ENCODE data around the gene RALBP1.

RALBP1 gene

DNA sequence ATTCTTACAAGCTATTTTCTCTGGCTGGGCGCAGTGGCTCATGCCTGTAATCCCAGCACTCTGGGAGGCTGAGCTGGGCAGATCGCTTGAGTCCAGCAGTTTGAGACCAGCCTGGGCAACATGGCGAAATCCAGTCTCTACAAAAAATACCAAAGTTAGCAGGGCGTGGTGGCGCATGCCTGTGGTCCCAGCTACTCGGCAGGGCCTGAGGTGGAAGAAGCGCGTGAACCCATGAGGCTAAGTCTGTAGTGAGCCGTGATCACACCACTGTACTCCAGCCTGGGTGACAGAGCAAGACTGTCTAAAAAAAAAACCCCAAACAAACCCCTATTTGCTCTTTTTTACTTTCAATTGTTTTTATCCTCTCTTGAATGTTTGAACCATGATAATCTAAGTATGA, 102.0 kb downstream of the RALBP1 start:
- no peak overlapping the region for H3K9ac ChIP-seq (ENCODE audit: low read depth, low read length)
- no peaks in the 10 kb centered on the region for H3K9me3 ChIP-seq (ENCODE audit: control insufficient read depth, insufficient read depth, low read length)
- H3K36me3 ChIP-seq (ENCODE audit: control insufficient read depth, insufficient read depth, low read length): no peaks in the 10 kb centered on the region
- no peaks in the 10 kb centered on the region for H3K27me3 ChIP-seq (ENCODE audit: control insufficient read depth, insufficient read depth, low read length)
- peaks cover 16% of the 10 kb centered on the region for H3K4me1 ChIP-seq (ENCODE audit: control insufficient read depth, insufficient read depth, low read length)
- H3K4me3 ChIP-seq (ENCODE audit: low read depth, low read length): no peak overlapping the region

DNA sequence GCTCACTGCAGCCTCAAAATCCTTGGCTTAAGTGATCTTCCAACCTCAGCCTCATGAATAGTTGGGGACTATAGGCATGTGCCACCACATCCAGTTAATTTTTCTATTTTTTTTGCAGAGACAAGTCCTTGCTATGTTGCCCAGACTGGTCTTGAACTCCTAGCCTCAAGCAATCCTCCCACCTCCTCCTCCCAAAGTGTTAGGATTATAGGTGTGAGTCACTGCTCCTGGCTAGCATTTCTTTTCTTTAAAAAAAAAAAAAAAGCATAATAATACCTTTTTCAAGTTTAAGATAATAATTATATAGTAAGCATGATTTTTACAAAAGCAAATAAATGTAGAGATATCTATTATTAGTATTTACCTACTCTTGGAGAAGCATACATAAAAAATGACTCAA, 103.0 kb downstream of the RALBP1 start:
- no peaks in the 10 kb centered on the region for H3K9me3 ChIP-seq (ENCODE audit: control insufficient read depth, insufficient read depth, low read length)
- H3K4me3 ChIP-seq (ENCODE audit: low read depth, low read length): no peak overlapping the region
- no peaks in the 10 kb centered on the region for H3K27me3 ChIP-seq (ENCODE audit: control insufficient read depth, insufficient read depth, low read length)
- H3K4me1 ChIP-seq (ENCODE audit: control insufficient read depth, insufficient read depth, low read length): peaks cover 16% of the 10 kb centered on the region
- H3K36me3 ChIP-seq (ENCODE audit: control insufficient read depth, insufficient read depth, low read length): no peaks in the 10 kb centered on the region
- no peak overlapping the region for H3K9ac ChIP-seq (ENCODE audit: low read depth, low read length)

DNA sequence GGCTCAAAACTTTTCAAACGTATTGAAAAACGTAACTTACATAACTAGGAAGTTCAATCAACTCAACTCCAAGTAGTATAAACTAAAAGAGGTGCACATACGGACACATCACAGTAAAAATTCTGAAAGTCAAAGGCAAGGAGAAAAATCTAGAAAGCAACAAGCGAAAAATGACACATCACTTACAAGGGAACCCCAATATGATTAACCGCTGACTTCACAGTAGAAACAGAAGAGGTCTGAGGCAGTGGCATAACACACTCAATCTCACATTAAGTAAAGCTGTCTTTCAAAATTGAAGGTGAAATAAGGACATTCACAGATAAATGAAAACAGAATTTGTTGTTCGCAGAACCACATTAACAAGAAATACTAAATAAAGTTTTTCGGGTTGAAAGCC, 106.4 kb downstream of the RALBP1 start:
- Histone ChIP-seq H3K9ac (ENCODE audit: low read depth, low read length) (no peak overlapping the region), H3K27me3 (ENCODE audit: control insufficient read depth, insufficient read depth, low read length) (no peaks in the 10 kb centered on the region), H3K4me3 (ENCODE audit: low read depth, low read length) (no peak overlapping the region), H3K4me1 (ENCODE audit: control insufficient read depth, insufficient read depth, low read length) (no peaks in the 10 kb centered on the region), H3K9me3 (ENCODE audit: control insufficient read depth, insufficient read depth, low read length) (no peaks in the 10 kb centered on the region), H3K36me3 (ENCODE audit: control insufficient read depth, insufficient read depth, low read length) (no peaks in the 10 kb centered on the region)

DNA sequence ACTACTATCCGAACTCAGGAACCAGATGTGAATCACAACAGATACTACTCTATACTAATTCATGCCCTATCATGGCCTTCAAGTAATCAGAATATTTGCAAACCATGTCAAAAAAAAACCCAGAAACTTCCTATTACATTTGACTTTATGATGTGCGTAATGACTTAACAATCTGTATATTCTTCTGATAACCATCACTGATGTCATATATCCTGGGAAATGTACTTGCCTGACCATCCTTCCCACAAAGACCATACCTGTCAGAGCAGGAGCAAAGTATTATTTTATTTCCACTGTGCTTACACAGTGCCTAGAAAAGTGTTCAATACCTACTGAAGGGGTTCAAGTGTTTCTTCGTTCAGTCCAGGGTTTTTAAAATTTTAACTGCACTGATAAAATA, 111.5 kb downstream of the RALBP1 start:
- Histone ChIP-seq H3K9me3 (ENCODE audit: control insufficient read depth, insufficient read depth, low read length) (no peaks in the 10 kb centered on the region), H3K4me1 (ENCODE audit: control insufficient read depth, insufficient read depth, low read length) (no peaks in the 10 kb centered on the region), H3K9ac (ENCODE audit: low read depth, low read length) (no peak overlapping the region), H3K4me3 (ENCODE audit: low read depth, low read length) (no peak overlapping the region), H3K27me3 (ENCODE audit: control insufficient read depth, insufficient read depth, low read length) (no peaks in the 10 kb centered on the region), H3K36me3 (ENCODE audit: control insufficient read depth, insufficient read depth, low read length) (no peaks in the 10 kb centered on the region)
